Neuronal stem cell (in vitro differentiated cells): ENCODE results near the gene PSMA7.

Source experiments
- DNase-seq: peaks from one replicate; pipeline ENCODE4 v3.0.0-alpha.2; 2013; ENCODE audit warnings: low spot score
- H2AFZ ChIP-seq: one replicate; pipeline ENCODE4 v1.6.1; 2013; ENCODE audit warnings: mild to moderate bottlenecking, low read length, inconsistent platforms
- H2AK5ac ChIP-seq: 2 replicates; pipeline ENCODE4 v1.6.1; 2013; ENCODE audit warnings: low read depth, mild to moderate bottlenecking, inconsistent platforms, low read length, moderate library complexity, mixed read lengths
- H2BK120ac ChIP-seq: 2 replicates; pipeline ENCODE4 v1.6.1; 2013; ENCODE audit warnings: low read depth, mild to moderate bottlenecking, inconsistent platforms, low read length, moderate library complexity, mixed read lengths
- H2BK12ac ChIP-seq: one replicate; pipeline ENCODE4 v1.6.1; 2013; ENCODE audit warnings: low read length, inconsistent platforms
- H2BK15ac ChIP-seq: 2 replicates; pipeline ENCODE4 v1.6.1; 2013; ENCODE audit warnings: mild to moderate bottlenecking, low read length, inconsistent platforms, mixed read lengths
- H2BK5ac ChIP-seq: one replicate; pipeline ENCODE4 v1.6.1; 2013; ENCODE audit warnings: inconsistent platforms, mild to moderate bottlenecking, low read length, moderate library complexity
- H3K14ac ChIP-seq: one replicate; pipeline ENCODE4 v1.6.1; 2013; ENCODE audit warnings: low read length, inconsistent platforms
- H3K18ac ChIP-seq: 2 replicates; pipeline ENCODE4 v1.6.1; 2013; ENCODE audit warnings: low read length, inconsistent platforms
- H3K23ac ChIP-seq: 2 replicates; pipeline ENCODE4 v1.6.1; 2013; ENCODE audit warnings: low read depth, mild to moderate bottlenecking, mixed read lengths, low read length, inconsistent platforms; ENCODE audit not compliant: poor library complexity
- H3K27ac ChIP-seq: replicated peaks from 3 replicates; pipeline ENCODE4 v1.5.1; 2013; ENCODE audit warnings: low read length, inconsistent platforms
- H3K27me3 ChIP-seq, 3 experiments: 2 replicates each; pipeline ENCODE4 v1.6.1; 2013; ENCODE audit warnings: low read length in 3 of 3, mild to moderate bottlenecking in 2 of 3, inconsistent platforms in 1 of 3, low read depth in 1 of 3, mixed read lengths in 1 of 3, moderate library complexity in 1 of 3; ENCODE audit not compliant: control insufficient read depth in 3 of 3, insufficient read depth in 3 of 3
- H3K36me3 ChIP-seq, 2 donors: replicated peaks in 1 of 2; 2 replicates each; pipeline ENCODE4 v1.6.1; 2013; ENCODE audit warnings: low read length in 2 of 2; ENCODE audit not compliant: control insufficient read depth in 2 of 2, insufficient read depth in 2 of 2
- H3K4ac ChIP-seq: 2 replicates; pipeline ENCODE4 v1.6.1; 2013; ENCODE audit warnings: inconsistent platforms, mild to moderate bottlenecking, low read length, moderate library complexity
- H3K4me1 ChIP-seq, 2 donors: 1 replicate in 1 of 2; 2 replicates in 1 of 2; pipeline ENCODE4 v1.6.1; 2013; ENCODE audit warnings: low read length in 2 of 2, low read depth in 1 of 2; ENCODE audit not compliant: control insufficient read depth in 2 of 2, insufficient read depth in 1 of 2
- H3K4me2 ChIP-seq: one replicate; pipeline ENCODE4 v1.6.1; 2013; ENCODE audit warnings: mild to moderate bottlenecking, low read length, inconsistent platforms; ENCODE audit not compliant: insufficient read depth, poor library complexity, severe bottlenecking
- H3K4me3 ChIP-seq, 2 donors: 2 replicates each; pipeline ENCODE4 v1.5.1; 2013; ENCODE audit warnings: low read length in 2 of 2, mild to moderate bottlenecking in 2 of 2, inconsistent platforms in 1 of 2, moderate library complexity in 1 of 2
- H3K79me1 ChIP-seq: one replicate; pipeline ENCODE4 v1.6.1; 2013; ENCODE audit warnings: low read depth, mild to moderate bottlenecking, inconsistent platforms, low read length, moderate library complexity
- H3K9ac ChIP-seq: one replicate; pipeline ENCODE4 v1.6.1; 2013; ENCODE audit warnings: mild to moderate bottlenecking, low read depth, low read length, inconsistent platforms; ENCODE audit not compliant: poor library complexity
- H3K9me3 ChIP-seq, 2 donors: replicated peaks in 1 of 2; 2 replicates each; pipeline versions ENCODE3 to v1.6.1; 2013; ENCODE audit warnings: low read length in 2 of 2, mild to moderate bottlenecking in 2 of 2, inconsistent platforms in 1 of 2, low read depth in 1 of 2, mixed read lengths in 1 of 2, moderate library complexity in 1 of 2; ENCODE audit not compliant: control insufficient read depth in 2 of 2, insufficient read depth in 1 of 2
- H4K8ac ChIP-seq: one replicate; pipeline ENCODE4 v1.6.1; 2013; ENCODE audit warnings: low read depth, mild to moderate bottlenecking, inconsistent platforms, low read length, moderate library complexity
- H4K91ac ChIP-seq: one replicate; pipeline ENCODE4 v1.6.1; 2013; ENCODE audit warnings: low read length, low read depth, mild to moderate bottlenecking, inconsistent platforms; ENCODE audit not compliant: poor library complexity
- WGBS, 2 donors: extraction: QIAGEN DNeasy Blood & Tissue Kit; methylation state at CpG; one replicate each; pipeline ENCODE4 v1.1.7; 2013; ENCODE audit warnings: missing lambda C conversion rate in 2 of 2, mixed read lengths in 1 of 2; ENCODE audit not compliant: insufficient read length in 2 of 2, insufficient replicate concordance in 1 of 2; ENCODE audit errors: extremely low coverage in 2 of 2; 5-methylcytosine and 5-hydroxymethylcytosine counted together

PSMA7 gene

GRCh38 chr20:62178316-62179161 is 35.3 kb upstream of the PSMA7 start:
- Histone ChIP-seq H3K23ac (no peak overlapping the region), H2BK15ac (no peak overlapping the region), H3K79me1 (peaks cover 6% of the 10 kb centered on the region), H3K4me3 (no peak overlapping the region), H2BK12ac (no peak overlapping the region), H3K4ac (no peak overlapping the region), H2BK5ac (peak overlapping the region; percentile 87), H2AFZ (no peak overlapping the region), H3K18ac (no peak overlapping the region), H3K27me3 (no peaks in the 10 kb centered on the region), H3K14ac (no peak overlapping the region), H3K4me2 (no peak overlapping the region), H2BK120ac (no peak overlapping the region), H3K9me3 (no peaks in the 10 kb centered on the region), H4K91ac (no peak overlapping the region), H2AK5ac (no peak overlapping the region), H4K8ac (no peak overlapping the region), H3K4me1 (peaks cover 2 to 4% of the 10 kb centered on the region in 2 donors), H3K36me3 (peaks cover 28 to 76% of the 10 kb centered on the region in 2 donors), H3K9ac (no peak overlapping the region), H3K27ac (no peak overlapping the region)
- no CpG with 5 or more reads among the region's 19 CpGs for WGBS, 2 donors
- DNase-seq = no peak

DNA sequence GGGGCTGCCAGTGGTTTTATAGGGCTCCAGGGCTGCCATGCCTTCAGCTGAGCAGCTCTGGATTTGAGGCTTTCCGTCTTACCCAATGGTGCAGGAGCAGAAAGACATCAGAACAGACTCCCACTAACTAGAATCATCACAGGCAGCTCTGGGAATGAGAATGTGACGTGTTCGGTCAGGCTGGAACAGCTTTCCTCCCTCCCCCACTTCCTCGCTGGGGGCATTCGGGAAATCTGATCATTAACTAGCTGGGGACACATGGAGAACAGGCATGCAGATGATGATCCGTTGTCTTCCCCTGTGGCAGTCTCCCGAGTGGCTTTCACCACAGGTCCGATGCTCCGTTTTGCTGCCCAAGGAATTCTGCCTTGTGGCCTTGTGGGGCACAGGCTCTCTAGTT is 34.1 kb upstream of the PSMA7 start:
- Histone ChIP-seq H2AFZ (no peak overlapping the region), H2AK5ac (no peak overlapping the region), H3K14ac (no peak overlapping the region), H3K4me2 (no peak overlapping the region), H2BK12ac (no peak overlapping the region), H3K36me3 (peaks cover 30 to 87% of the 10 kb centered on the region in 2 donors), H4K91ac (no peak overlapping the region), H4K8ac (no peak overlapping the region), H3K9me3 (no peaks in the 10 kb centered on the region), H2BK5ac (no peak overlapping the region), H3K27ac (no peak overlapping the region), H3K4me1 (peaks cover 0 to 3% of the 10 kb centered on the region in 2 donors), H2BK120ac (no peak overlapping the region), H2BK15ac (no peak overlapping the region), H3K4me3 (no peak overlapping the region), H3K27me3 (no peaks in the 10 kb centered on the region), H3K23ac (no peak overlapping the region), H3K4ac (no peak overlapping the region), H3K79me1 (peaks cover 3% of the 10 kb centered on the region), H3K18ac (no peak overlapping the region), H3K9ac (no peak overlapping the region)
- WGBS, 2 donors = no CpG with 5 or more reads among the region's 9 CpGs
- DNase-seq = no peak

DNA sequence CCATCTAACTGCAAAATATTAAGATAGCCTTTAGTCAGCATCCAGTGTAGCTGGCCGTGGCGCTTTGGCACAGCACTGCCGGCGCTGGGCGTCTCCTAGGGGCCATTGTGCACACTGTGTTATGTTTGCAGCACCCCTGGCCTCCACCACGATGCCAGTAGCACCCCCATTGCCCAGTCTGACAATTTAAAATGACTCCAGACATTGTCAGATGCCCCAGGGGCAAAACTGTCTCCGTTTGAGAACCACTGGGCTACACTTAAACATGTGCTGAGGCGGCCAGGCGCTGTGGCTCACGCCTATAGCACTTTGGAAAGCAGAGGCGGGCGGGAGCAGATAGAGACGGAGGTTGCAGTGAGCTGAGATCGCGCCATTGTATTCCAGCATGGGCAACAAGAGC is 33.7 kb upstream of the PSMA7 start:
- H3K4me2 ChIP-seq = no peak overlapping the region
- H2AK5ac ChIP-seq = no peak overlapping the region
- H2BK15ac ChIP-seq = no peak overlapping the region
- no peak overlapping the region for H3K27ac ChIP-seq
- no peak overlapping the region for H3K4me3 ChIP-seq
- peaks cover 31 to 85% of the 10 kb centered on the region in 2 donors for H3K36me3 ChIP-seq
- no peak overlapping the region for H4K8ac ChIP-seq
- no CpG with 5 or more reads among the region's 15 CpGs for WGBS, 2 donors
- H3K79me1 ChIP-seq = peaks cover 3% of the 10 kb centered on the region
- no peak overlapping the region for H3K4ac ChIP-seq
- no peak overlapping the region for H3K23ac ChIP-seq
- H3K9ac ChIP-seq = no peak overlapping the region
- no peak overlapping the region for H2BK12ac ChIP-seq
- H3K18ac ChIP-seq = no peak overlapping the region
- no peak overlapping the region for H3K14ac ChIP-seq
- no peak overlapping the region for H2BK5ac ChIP-seq
- DNase-seq = no peak
- H3K9me3 ChIP-seq = no peaks in the 10 kb centered on the region
- H2AFZ ChIP-seq = no peak overlapping the region
- H3K4me1 ChIP-seq = peaks cover 0 to 2% of the 10 kb centered on the region in 2 donors
- no peaks in the 10 kb centered on the region for H3K27me3 ChIP-seq
- no peak overlapping the region for H2BK120ac ChIP-seq
- no peak overlapping the region for H4K91ac ChIP-seq

- H2BK120ac ChIP-seq = no peak overlapping the region
- peaks cover 31 to 80% of the 10 kb centered on the region in 2 donors for H3K36me3 ChIP-seq
- H3K4me3 ChIP-seq = no peak overlapping the region
- H2AK5ac ChIP-seq = no peak overlapping the region
- H4K91ac ChIP-seq = no peak overlapping the region
- H3K4ac ChIP-seq = no peak overlapping the region
- H3K4me2 ChIP-seq = no peak overlapping the region
- H2AFZ ChIP-seq = no peak overlapping the region
- H3K9ac ChIP-seq = peak overlapping the region; percentile 47
- H4K8ac ChIP-seq = no peak overlapping the region
- H3K18ac ChIP-seq = no peak overlapping the region
- WGBS, 2 donors = no CpG with 5 or more reads among the region's 10 CpGs
- H2BK15ac ChIP-seq = no peak overlapping the region
- H3K27me3 ChIP-seq = no peaks in the 10 kb centered on the region
- no peak overlapping the region for H3K27ac ChIP-seq
- H3K4me1 ChIP-seq = no peaks in the 10 kb centered on the region
- H2BK12ac ChIP-seq = no peak overlapping the region
- no peak for DNase-seq
- H3K9me3 ChIP-seq = no peaks in the 10 kb centered on the region
- no peak overlapping the region for H2BK5ac ChIP-seq
- peaks cover 3% of the 10 kb centered on the region for H3K79me1 ChIP-seq
- H3K14ac ChIP-seq = no peak overlapping the region
- H3K23ac ChIP-seq = no peak overlapping the region
These were observed 32.5 kb upstream of the PSMA7 start for GRCh38 chr20:62175711-62176110.
